ENCODE results near the gene CLDN12. TPM values are rescaled to one million over a fixed set of nuclear protein-coding genes. Genes with fewer than 3 reads are reported as not detected.

CLDN12 gene
- total RNA-seq = 28.3 and 49.2 TPM in 2 replicates

- TF ChIP-seq CTCF (IDR thresholded peaks at IDR 0.05; ENCODE audit: insufficient read depth, low read depth, low read length) = no peak
- H3K4me3 ChIP-seq (ENCODE audit: low read depth, low read length) = peak within 1 kb of the TSS; percentile 70
- DNase-seq (ENCODE audit: low read depth) = peak; percentile 98
Observed at GRCh38 chr7:90403174-90404113, at the start of gene CLDN12. Gene CLDN12, plus strand, starts transcription at chr7:90403461. Its CDS starts 9,216 bp downstream, at chr7:90412677.

- TF ChIP-seq CTCF (IDR thresholded peaks at IDR 0.05; ENCODE audit: insufficient read depth, low read depth, low read length) = no peak
- no peak overlapping the region for H3K4me3 ChIP-seq (ENCODE audit: low read depth, low read length)
- peak; percentile 22 for DNase-seq (ENCODE audit: low read depth)
Observed at GRCh38 chr7:90383422-90383821, 19.8 kb upstream of the CLDN12 start.

GRCh38 chr7:90383861-90384260 lies 19.4 kb upstream of the CLDN12 start:
- H3K4me3 ChIP-seq (ENCODE audit: low read depth, low read length) = no peak overlapping the region
- TF ChIP-seq CTCF (IDR thresholded peaks at IDR 0.05; ENCODE audit: insufficient read depth, low read depth, low read length) = no peak
- DNase-seq (ENCODE audit: low read depth) = peak; percentile 31

- no peak overlapping the region for H3K4me3 ChIP-seq (ENCODE audit: low read depth, low read length)
- no peak for DNase-seq (ENCODE audit: low read depth)
- TF ChIP-seq CTCF (IDR thresholded peaks at IDR 0.05; ENCODE audit: insufficient read depth, low read depth, low read length) = no peak
Observed at GRCh38 chr7:90384433-90384832, 18.8 kb upstream of the CLDN12 start.

- DNase-seq (ENCODE audit: low read depth) = no peak
- no peak overlapping the region for H3K4me3 ChIP-seq (ENCODE audit: low read depth, low read length)
- no peak for TF ChIP-seq CTCF (IDR thresholded peaks at IDR 0.05; ENCODE audit: insufficient read depth, low read depth, low read length)
Observed at GRCh38 chr7:90387470-90388240, 15.6 kb upstream of the CLDN12 start.

- no peak for TF ChIP-seq CTCF (IDR thresholded peaks at IDR 0.05; ENCODE audit: insufficient read depth, low read depth, low read length)
- no peak overlapping the region for H3K4me3 ChIP-seq (ENCODE audit: low read depth, low read length)
- DNase-seq (ENCODE audit: low read depth) = no peak
Observed at GRCh38 chr7:90390926-90391325, 12.3 kb upstream of the CLDN12 start.

Measured in fibroblast of villous mesenchyme (primary cell).